H1 (cell line): ENCODE measurements around the gene SRR. TPM values are rescaled to one million over a fixed set of nuclear protein-coding genes. Genes with fewer than 3 reads are reported as not detected.

ENCODE experiments used
- CTCF ChIA-PET: fragments of 300-600 bp; sonication (Branson Sonifier 250); formaldehyde crosslinking; loops from one replicate; lab custom pipeline; 2021; ENCODE audit not compliant: partially characterized antibody; lab: Charles Lee
- POLR2A ChIA-PET: fragments of 300-600 bp; sonication (Branson Sonifier 250); formaldehyde crosslinking; loops from one replicate; lab custom pipeline; 2021; ENCODE audit warnings: inconsistent platforms; ENCODE audit not compliant: partially characterized antibody; lab: Charles Lee
- DNase-seq, 2 experiments: peaks; one replicate each; pipeline versions ENCODE4 v3.0.0 to v3.0.0-alpha.2; 2010 to 2022; ENCODE audit warnings: low spot score in 2 of 2, low read depth in 1 of 2, mixed read lengths in 1 of 2
- FAIRE-seq: peaks from 2 replicates; lab custom pipeline; 2011; peaks lifted over from hg19 to GRCh38; lab: Jason Lieb, UNC
- H2AFZ ChIP-seq: 2 replicates; pipeline ENCODE4 v1.8.1; 2012; ENCODE audit warnings: low read length, inconsistent platforms
- H2AK5ac ChIP-seq: 2 replicates; pipeline ENCODE4 v1.6.1; 2013; ENCODE audit warnings: low read depth, low read length
- H2BK120ac ChIP-seq: replicated peaks from 2 replicates; pipeline ENCODE3; 2013; ENCODE audit warnings: low read depth, low read length, inconsistent platforms
- H2BK12ac ChIP-seq: 2 replicates; pipeline ENCODE4 v1.6.1; 2013; ENCODE audit warnings: low read depth, low read length
- H2BK15ac ChIP-seq: 2 replicates; pipeline ENCODE4 v1.6.1; 2013; ENCODE audit warnings: low read length
- H2BK20ac ChIP-seq: 2 replicates; pipeline ENCODE4 v1.6.1; 2013; ENCODE audit warnings: low read length
- H2BK5ac ChIP-seq: 2 replicates; pipeline ENCODE4 v1.6.1; 2013; ENCODE audit warnings: low read depth, low read length
- H3K14ac ChIP-seq: 2 replicates; pipeline ENCODE4 v1.6.1; 2013; ENCODE audit warnings: inconsistent platforms; ENCODE audit not compliant: insufficient read length
- H3K18ac ChIP-seq: 2 replicates; pipeline ENCODE4 v1.6.1; 2013; ENCODE audit warnings: low read length; ENCODE audit errors: extremely low read depth
- H3K23ac ChIP-seq: 2 replicates; pipeline ENCODE4 v1.6.1; 2013; ENCODE audit warnings: inconsistent platforms; ENCODE audit not compliant: insufficient read length
- H3K23me2 ChIP-seq: 2 replicates; pipeline ENCODE4 v1.6.1; 2013; ENCODE audit warnings: low read depth, low read length
- H3K27ac ChIP-seq: 2 replicates; pipeline ENCODE4 v1.6.1; 2011; ENCODE audit warnings: low read depth, low read length, inconsistent platforms
- H3K27me3 ChIP-seq, 4 experiments: replicated peaks in 1 of 4; 1 replicate in 1 of 4; 2 replicates in 3 of 4; pipeline versions ENCODE4 v1.6.1 to v1.8.1; 2011 to 2013; ENCODE audit warnings: low read length in 3 of 4, mild to moderate bottlenecking in 3 of 4, inconsistent platforms in 2 of 4, mixed read lengths in 2 of 4, moderate library complexity in 1 of 4; ENCODE audit not compliant: control insufficient read depth in 3 of 4, insufficient read depth in 3 of 4; ENCODE audit errors: extremely low read depth in 1 of 4
- H3K36me3 ChIP-seq, 4 experiments: 2 replicates each; pipeline versions ENCODE4 v1.6.1 to v1.8.1; 2011 to 2013; ENCODE audit warnings: mild to moderate bottlenecking in 4 of 4, low read length in 3 of 4, moderate library complexity in 2 of 4, control low read depth in 1 of 4, inconsistent platforms in 1 of 4; ENCODE audit not compliant: insufficient read depth in 4 of 4, control insufficient read depth in 2 of 4
- H3K4ac ChIP-seq: replicated peaks from 2 replicates; pipeline ENCODE3; 2013; ENCODE audit warnings: low read length, low read depth, mixed read lengths, inconsistent platforms; ENCODE audit not compliant: insufficient read length
- H3K4me1 ChIP-seq, 4 experiments: replicated peaks in 1 of 4; 1 replicate in 1 of 4; 2 replicates in 3 of 4; pipeline versions ENCODE4 v1.6.1 to v1.8.1; 2011 to 2013; ENCODE audit warnings: low read length in 3 of 4, inconsistent platforms in 2 of 4, mixed read lengths in 1 of 4; ENCODE audit not compliant: insufficient read depth in 4 of 4, control insufficient read depth in 3 of 4
- H3K4me2 ChIP-seq, 2 experiments: 2 replicates each; pipeline versions ENCODE4 v1.6.1 to v1.8.1; 2011 to 2013; ENCODE audit warnings: low read depth in 2 of 2, low read length in 2 of 2, control low read depth in 1 of 2, inconsistent platforms in 1 of 2, mild to moderate bottlenecking in 1 of 2; ENCODE audit not compliant: insufficient read depth in 1 of 2
- H3K4me3 ChIP-seq, 4 experiments: fragments of 200-600, 300-600 bp in 1 of 4; sonication (generic), shearing (Covaris generic), sonication (Bioruptor Twin) in 1 of 4; 2 replicates each; pipeline versions ENCODE4 v1.5.1 to v1.8.1; 2011 to 2016; ENCODE audit warnings: low read length in 4 of 4, low read depth in 3 of 4, control low read depth in 2 of 4, inconsistent platforms in 2 of 4, mild to moderate bottlenecking in 2 of 4, mixed read lengths in 1 of 4, moderate library complexity in 1 of 4; ENCODE audit not compliant: insufficient read depth in 2 of 4; ENCODE audit errors: extremely low read depth in 1 of 4
- H3K56ac ChIP-seq: replicated peaks from 2 replicates; pipeline ENCODE3; 2013; ENCODE audit warnings: low read depth, mild to moderate bottlenecking, mixed read lengths, low read length, inconsistent platforms; ENCODE audit not compliant: insufficient read length
- H3K79me1 ChIP-seq: 2 replicates; pipeline ENCODE4 v1.6.1; 2013; ENCODE audit warnings: low read depth, low read length, control low read depth
- H3K79me2 ChIP-seq, 2 experiments: 2 replicates each; pipeline versions ENCODE4 v1.6.1 to v1.8.1; 2012 to 2013; ENCODE audit warnings: low read length in 2 of 2, mild to moderate bottlenecking in 2 of 2, inconsistent platforms in 1 of 2; ENCODE audit not compliant: insufficient read depth in 2 of 2, control insufficient read depth in 1 of 2
- H3K9ac ChIP-seq, 4 experiments: replicated peaks in 1 of 4; 1 replicate in 1 of 4; 2 replicates in 3 of 4; pipeline versions ENCODE4 v1.6.1 to v1.8.1; 2011 to 2013; ENCODE audit warnings: low read depth in 3 of 4, low read length in 3 of 4, control low read depth in 2 of 4, mild to moderate bottlenecking in 2 of 4, moderate library complexity in 2 of 4, inconsistent platforms in 1 of 4; ENCODE audit errors: extremely low read depth in 1 of 4
- H3K9me3 ChIP-seq, 2 experiments: 2 replicates each; pipeline versions ENCODE4 v1.6.1 to v1.8.1; 2012 to 2013; ENCODE audit warnings: mild to moderate bottlenecking in 2 of 2, moderate library complexity in 2 of 2, control low read depth in 1 of 2, inconsistent platforms in 1 of 2, low read depth in 1 of 2, low read length in 1 of 2, mixed read lengths in 1 of 2; ENCODE audit not compliant: insufficient read depth in 2 of 2
- H4K20me1 ChIP-seq, 2 experiments: replicated peaks in 1 of 2; 2 replicates each; pipeline versions ENCODE3 to v1.8.1; 2011 to 2013; ENCODE audit warnings: inconsistent platforms in 2 of 2, low read length in 2 of 2, mild to moderate bottlenecking in 1 of 2; ENCODE audit not compliant: insufficient read depth in 2 of 2, control insufficient read depth in 1 of 2
- H4K5ac ChIP-seq: 2 replicates; pipeline ENCODE4 v1.6.1; 2013; ENCODE audit warnings: low read length, low read depth, mixed read lengths, inconsistent platforms; ENCODE audit not compliant: insufficient read length
- H4K8ac ChIP-seq: 2 replicates; pipeline ENCODE4 v1.8.0; 2013; ENCODE audit warnings: mild to moderate bottlenecking, moderate library complexity, low read length, inconsistent platforms; ENCODE audit not compliant: insufficient read depth; ENCODE audit errors: extremely low read depth
- H4K91ac ChIP-seq: replicated peaks from 2 replicates; pipeline ENCODE3; 2013; ENCODE audit warnings: low read length, mixed read lengths, inconsistent platforms; ENCODE audit not compliant: insufficient read length
- CBX8 ChIP-seq: fragments of 300-800, 300-1000 bp; sonication (generic); IDR thresholded peaks from 2 replicates; pipeline ENCODE4 v1.7.1; 2016; ENCODE audit warnings: low read depth, low read length, borderline replicate concordance
- CHD1 ChIP-seq: IDR thresholded peaks from 2 replicates; pipeline ENCODE4 v1.6.1; 2012; ENCODE audit warnings: low read depth, low read length, improper control_type of control experiment
- EZH2 ChIP-seq: fragments of 200-600 bp; sonication (generic); IDR thresholded peaks from 2 replicates; pipeline ENCODE4 v1.7.1; 2012; ENCODE audit warnings: low read depth, mild to moderate bottlenecking, moderate library complexity, low read length, inconsistent platforms; ENCODE audit not compliant: severe bottlenecking
- POLR2A ChIP-seq, 2 experiments: IDR thresholded peaks; 1 replicate in 1 of 2; 2 replicates in 1 of 2; pipeline ENCODE4 v1.6.1; 2011; ENCODE audit warnings: low read depth in 2 of 2, low read length in 2 of 2, mild to moderate bottlenecking in 2 of 2; ENCODE audit errors: control extremely low read depth in 1 of 2
- RAD21 ChIP-seq, 2 experiments: IDR thresholded peaks in 1 of 2; conservative IDR thresholded peaks in 1 of 2; 2 replicates each; pipeline ENCODE4 v1.6.1; 2011; ENCODE audit warnings: low read depth in 2 of 2, low read length in 2 of 2, improper control_type of control experiment in 1 of 2, inconsistent platforms in 1 of 2, mild to moderate bottlenecking in 1 of 2, moderate library complexity in 1 of 2
- RFX5 ChIP-seq: IDR thresholded peaks from 2 replicates; pipeline ENCODE4 v1.6.1; 2011; ENCODE audit warnings: low read depth, low read length, improper control_type of control experiment, borderline replicate concordance
- SP2 ChIP-seq: IDR thresholded peaks from 2 replicates; pipeline ENCODE4 v1.6.1; 2012; ENCODE audit warnings: mild to moderate bottlenecking, low read length, inconsistent platforms
- TAF7 ChIP-seq: optimal IDR thresholded peaks from 2 replicates; pipeline ENCODE3; 2011; ENCODE audit warnings: low read depth, mild to moderate bottlenecking, inconsistent platforms, low read length, moderate library complexity, borderline replicate concordance
- YY1 ChIP-seq: IDR thresholded peaks from 2 replicates; pipeline ENCODE4 v1.6.1; 2011; ENCODE audit warnings: low read depth, mild to moderate bottlenecking, low read length
- WGBS, 2 experiments: shearing (Covaris generic) in 1 of 2; methylation state at CpG; one replicate each; pipeline versions ENCODE4 v1.1.6 to v1.1.7; 2013 to 2015; ENCODE audit warnings: low lambda C conversion rate in 2 of 2, mixed read lengths in 2 of 2, inconsistent platforms in 1 of 2, low coverage in 1 of 2, missing lambda C conversion rate in 1 of 2; ENCODE audit not compliant: insufficient replicate concordance in 2 of 2, insufficient coverage in 1 of 2, insufficient read length in 1 of 2; ENCODE audit errors: extremely low coverage in 1 of 2, missing lambda C conversion rate in 1 of 2; 5-methylcytosine and 5-hydroxymethylcytosine counted together
- polyA plus RNA-seq, 7 experiments: library from polyadenylated mRNA; depleted of rRNA in 3 of 7; stranded (reverse) in 5 of 7; unstranded in 2 of 7; fragments of >200 nt in 5 of 7; fragments of 200-250 nt in 2 of 7; gene quantifications; 1 replicate in 5 of 7; 2 replicates in 1 of 7; 4 replicates in 1 of 7; pipeline versions ENCODE4 v1.2.1 to v1.2.3, GENCODE V29; 2011 to 2013; ENCODE audit warnings: missing spikeins in 2 of 7, mixed read lengths in 2 of 7
- total RNA-seq: library from RNA; stranded (reverse); fragmentation: NEBNext Ultra II Directional; extraction: Animal tissue kit (Norgen Biotek cat#: 25700); gene quantifications from 2 replicates; pipeline ENCODE4 v1.2.1, GENCODE V29; 2021

The SRR gene
- total and polyA plus RNA-seq, 2 of the 8 experiments (the other 6 are each of a cell fraction or from before 2014, with no cell fraction given), result 3.6 to 4.5 TPM

DNA sequence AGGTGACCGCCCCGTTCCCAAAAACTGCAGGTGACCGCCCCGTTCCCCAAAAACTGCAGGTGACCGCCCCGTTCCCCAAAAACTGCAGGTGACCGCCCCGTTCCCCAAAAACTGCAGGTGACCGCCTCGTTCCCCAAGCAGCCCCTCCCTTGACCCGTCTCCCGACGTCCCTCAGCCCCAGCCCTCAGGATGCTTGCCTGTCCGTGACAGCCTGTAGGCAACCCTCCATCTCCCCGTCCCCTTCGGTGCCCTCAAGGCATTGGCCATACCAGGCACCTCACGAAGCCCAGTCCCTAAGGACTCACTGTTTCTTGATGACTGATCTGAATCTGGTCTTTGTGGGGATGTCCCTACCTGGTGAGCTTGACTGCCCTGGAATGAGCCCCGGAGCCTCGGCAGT is 58.7 kb downstream of the SRR start:
- FAIRE-seq, result no peak
- Histone ChIP-seq H4K5ac (no peak overlapping the region), H3K27ac (no peak overlapping the region), H2BK120ac (no peak overlapping the region), H2BK15ac (no peak overlapping the region), H3K4me2 (no peak overlapping the region), H3K4ac (no peak overlapping the region), H4K20me1 (peaks cover 2 to 6% of the 10 kb centered on the region in 2 experiments), H3K9ac (no peak overlapping the region), H3K79me2 (no peaks in the 10 kb centered on the region), H3K56ac (no peak overlapping the region), H2BK20ac (no peak overlapping the region), H3K18ac (no peak overlapping the region), H4K8ac (no peak overlapping the region), H2BK12ac (no peak overlapping the region), H3K27me3 (no peaks in the 10 kb centered on the region), H3K4me3 (no peak overlapping the region), H3K14ac (no peak overlapping the region), H2AK5ac (no peak overlapping the region), H3K36me3 (peaks cover 0 to 10% (median 6%) of the 10 kb centered on the region in 4 experiments; a peak in 4 of 8 replicates), H3K79me1 (no peaks in the 10 kb centered on the region), H3K4me1 (no peaks in the 10 kb centered on the region; a peak in 2 of 7 replicates), H4K91ac (no peak overlapping the region), H3K23me2 (no peaks in the 10 kb centered on the region), H3K23ac (no peak overlapping the region), H2BK5ac (no peak overlapping the region), H3K9me3 (no peaks in the 10 kb centered on the region), H2AFZ (no peak overlapping the region)
- TF ChIP-seq RFX5 (no peak), CHD1 (no peak), POLR2A (IDR thresholded peaks at IDR 0.05; ENCODE audit: control extremely low read depth in 1 of 2, low read depth in 2 of 2, low read length in 2 of 2) (no peak), SP2 (no peak), YY1 (no peak), CBX8 (no peak), TAF7 (no peak), EZH2 (no peak), RAD21 (IDR thresholded peaks at IDR 0.05 in 1 of 2, conservative IDR thresholded peaks at IDR 0.05 in 1 of 2; ENCODE audit: low read depth in 2 of 2, low read length in 2 of 2) (no peak)
- ChIA-PET POLR2A (interaction anchor here (1.2 kb wide), 2 partner anchors 23 to 34 kb away, joined by 3 read pairs; no protein-coding TSS in a partner anchor), CTCF (interaction anchor here (1.7 to 13.4 kb wide), 4 partner anchors 8 to 23 kb away, joined by 8 to 209 read pairs (median 35); no protein-coding TSS in a partner anchor)
- WGBS, 2 experiments, result 86% methylated on average over 13 of the region's 19 CpGs; no CpG with 5 or more reads in 1 of the 2 experiments
- no peak for DNase-seq
